Cerebellar nuclear complex (tissue), 1 donor: Measurements from ENCODE around the gene WSCD1.

ENCODE experiments used
- DNase-seq, 2 experiments: peaks; one replicate each; lab custom pipeline; 2025; lab: John Stamatoyannopoulos, UW

WSCD1 gene

GRCh38 chr17:6086603-6087400 lies 16.6 kb downstream of the WSCD1 start:
- no peak for DNase-seq

- no peak for DNase-seq
These were observed 18.0 kb downstream of the WSCD1 start for GRCh38 chr17:6088141-6088540.

GRCh38 chr17:6090253-6090652 lies 20.1 kb downstream of the WSCD1 start:
- no peak for DNase-seq

GRCh38 chr17:6092182-6092902 lies 22.2 kb downstream of the WSCD1 start:
- DNase-seq, result no peak

GRCh38 chr17:6092903-6093468 lies 22.8 kb downstream of the WSCD1 start:
- no peak for DNase-seq

- no peak for DNase-seq
These were observed 24.3 kb downstream of the WSCD1 start for GRCh38 chr17:6094453-6094852.

GRCh38 chr17:6094926-6095325 lies 24.7 kb downstream of the WSCD1 start:
- DNase-seq, result no peak

- DNase-seq, result no peak
These were observed 25.3 kb downstream of the WSCD1 start for GRCh38 chr17:6095501-6095900.

- no peak for DNase-seq
These were observed 26.2 kb downstream of the WSCD1 start for GRCh38 chr17:6096201-6097004.

GRCh38 chr17:6097005-6097279 lies 26.8 kb downstream of the WSCD1 start:
- no peak for DNase-seq

GRCh38 chr17:6098050-6098822 lies 28.1 kb downstream of the WSCD1 start:
- no peak for DNase-seq

GRCh38 chr17:6098823-6099180 lies 28.6 kb downstream of the WSCD1 start:
- DNase-seq, result no peak

GRCh38 chr17:6099492-6099891 lies 29.3 kb downstream of the WSCD1 start:
- no peak for DNase-seq

GRCh38 chr17:6100146-6100545 lies 30.0 kb downstream of the WSCD1 start:
- no peak for DNase-seq

GRCh38 chr17:6100891-6101500 lies 30.8 kb downstream of the WSCD1 start:
- no peak for DNase-seq

- DNase-seq, result no peak
These were observed 31.5 kb downstream of the WSCD1 start for GRCh38 chr17:6101706-6102105.

GRCh38 chr17:6102615-6103014 lies 32.4 kb downstream of the WSCD1 start:
- no peak for DNase-seq

- no peak for DNase-seq
These were observed 34.9 kb downstream of the WSCD1 start for GRCh38 chr17:6104956-6105648.

- no peak for DNase-seq
These were observed 35.4 kb downstream of the WSCD1 start for GRCh38 chr17:6105649-6106007.

GRCh38 chr17:6106212-6106611 lies 36.0 kb downstream of the WSCD1 start:
- no peak for DNase-seq

- DNase-seq, result no peak
These were observed 37.6 kb downstream of the WSCD1 start for GRCh38 chr17:6107791-6108190.
